Measurements from ENCODE around the gene TRAPPC6A. TPM values are rescaled to one million over a fixed set of nuclear protein-coding genes. Genes with fewer than 3 reads are reported as not detected.

Gene TRAPPC6A
- total and polyA plus RNA-seq, 9 donors, result 1.8 to 33.7 (median 23.4) TPM

DNA sequence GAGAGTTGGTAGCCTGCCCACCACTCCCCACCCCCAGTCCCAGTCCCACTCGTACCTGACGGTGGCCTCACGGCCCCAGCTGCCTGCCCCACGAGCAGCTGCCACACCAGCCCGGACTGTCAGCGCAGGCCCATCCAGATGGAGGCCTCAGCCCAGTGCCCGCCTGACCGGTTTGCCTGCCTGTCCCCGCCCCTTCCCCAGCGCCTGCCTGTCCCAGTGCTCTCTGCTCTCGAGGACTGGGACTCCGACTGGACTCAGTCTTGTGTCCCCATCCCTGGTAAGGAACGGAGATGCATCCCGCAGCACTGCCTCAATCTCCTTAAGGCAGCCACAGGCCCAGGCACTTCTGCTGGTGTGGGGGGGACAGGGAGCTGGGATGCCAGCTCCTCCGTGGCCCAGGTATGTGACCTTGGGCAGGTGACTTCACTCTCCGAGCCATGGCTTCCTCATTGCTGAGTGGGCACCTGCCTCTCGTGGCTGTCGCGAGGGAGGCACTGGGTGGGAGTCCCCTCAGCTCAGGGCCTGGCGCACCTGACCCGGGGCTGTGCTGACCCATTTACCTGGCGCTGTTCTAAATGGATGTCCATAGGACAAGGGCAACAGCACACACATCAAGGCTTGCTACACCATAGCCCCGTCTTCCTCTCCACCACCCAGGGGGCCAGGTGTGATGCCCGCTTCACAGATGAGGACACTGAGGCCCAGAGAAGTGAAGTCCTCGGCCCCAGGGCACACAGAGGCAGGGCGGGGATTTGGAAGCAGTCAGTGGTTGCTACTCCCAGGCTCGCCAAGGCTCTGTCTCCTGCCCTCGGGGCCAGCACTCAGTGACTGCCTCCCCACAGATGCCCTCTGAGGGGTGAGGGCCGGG lies 16.9 kb downstream of the TRAPPC6A start, which contains the start of gene NKPD1:
TSS of gene NKPD1 (minus strand) at position 113 of the 868 bp plus-strand sequence. CDS start 832 bp downstream, outside the sequence.
- no peaks in the 10 kb centered on the region for H3K36me3 ChIP-seq
- H3K27me3 ChIP-seq, result no peaks in the 10 kb centered on the region
- H3K9me3 ChIP-seq, result no peaks in the 10 kb centered on the region
- intact Hi-C loops (cut with DNase I), result no loop called here
- TF ChIP-seq POLR2A (IDR thresholded peaks at IDR 0.05) (no peak), EP300 (IDR thresholded peaks at IDR 0.05) (no peak)
- TF ChIP-seq, protein P1, sequence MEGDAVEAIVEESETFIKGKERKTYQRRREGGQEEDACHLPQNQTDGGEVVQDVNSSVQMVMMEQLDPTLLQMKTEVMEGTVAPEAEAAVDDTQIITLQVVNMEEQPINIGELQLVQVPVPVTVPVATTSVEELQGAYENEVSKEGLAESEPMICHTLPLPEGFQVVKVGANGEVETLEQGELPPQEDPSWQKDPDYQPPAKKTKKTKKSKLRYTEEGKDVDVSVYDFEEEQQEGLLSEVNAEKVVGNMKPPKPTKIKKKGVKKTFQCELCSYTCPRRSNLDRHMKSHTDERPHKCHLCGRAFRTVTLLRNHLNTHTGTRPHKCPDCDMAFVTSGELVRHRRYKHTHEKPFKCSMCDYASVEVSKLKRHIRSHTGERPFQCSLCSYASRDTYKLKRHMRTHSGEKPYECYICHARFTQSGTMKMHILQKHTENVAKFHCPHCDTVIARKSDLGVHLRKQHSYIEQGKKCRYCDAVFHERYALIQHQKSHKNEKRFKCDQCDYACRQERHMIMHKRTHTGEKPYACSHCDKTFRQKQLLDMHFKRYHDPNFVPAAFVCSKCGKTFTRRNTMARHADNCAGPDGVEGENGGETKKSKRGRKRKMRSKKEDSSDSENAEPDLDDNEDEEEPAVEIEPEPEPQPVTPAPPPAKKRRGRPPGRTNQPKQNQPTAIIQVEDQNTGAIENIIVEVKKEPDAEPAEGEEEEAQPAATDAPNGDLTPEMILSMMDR (IDR thresholded peaks at IDR 0.05), result no peak
- no peak within 1 kb of the TSS for H3K27ac ChIP-seq
- no peak for DNase-seq
- 28 to 46% (median 30%) methylated on average over 26 to 29 of the region's 29 CpGs for WGBS, 3 donors
- no peak within 1 kb of the TSS for H3K4me3 ChIP-seq
- no peaks in the 10 kb centered on the region for H3K4me1 ChIP-seq (ENCODE audit: insufficient read depth)

DNA sequence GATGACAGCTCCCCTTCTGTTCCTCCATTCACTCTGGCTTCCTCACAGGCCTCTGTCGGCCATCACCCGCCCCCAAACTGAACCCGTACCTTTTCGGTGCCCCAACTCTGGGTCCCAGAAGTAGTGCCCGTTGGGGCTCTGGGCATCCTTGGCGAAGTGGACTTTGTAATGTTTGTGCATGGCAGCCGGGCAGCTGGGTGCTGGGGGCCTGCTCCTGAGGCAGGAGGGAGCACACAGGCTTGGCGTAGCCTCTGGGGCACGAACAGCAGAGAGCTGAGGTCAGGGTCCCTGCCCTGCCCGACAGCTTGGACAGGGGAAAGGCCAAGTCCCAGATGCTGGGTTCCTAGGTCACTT lies 18.1 kb downstream of the TRAPPC6A start:
- Histone ChIP-seq H3K4me3 (no peak overlapping the region), H3K36me3 (no peaks in the 10 kb centered on the region), H3K27ac (no peak overlapping the region), H3K27me3 (no peaks in the 10 kb centered on the region), H3K4me1 (ENCODE audit: insufficient read depth) (no peaks in the 10 kb centered on the region), H3K9me3 (no peaks in the 10 kb centered on the region)
- intact Hi-C loops (cut with DNase I), result no loop called here
- DNase-seq, result no peak
- 55 to 63% (median 58%) methylated on average over 10 of the region's 10 CpGs for WGBS, 3 donors
- no peak for TF ChIP-seq POLR2A (IDR thresholded peaks at IDR 0.05)

DNA sequence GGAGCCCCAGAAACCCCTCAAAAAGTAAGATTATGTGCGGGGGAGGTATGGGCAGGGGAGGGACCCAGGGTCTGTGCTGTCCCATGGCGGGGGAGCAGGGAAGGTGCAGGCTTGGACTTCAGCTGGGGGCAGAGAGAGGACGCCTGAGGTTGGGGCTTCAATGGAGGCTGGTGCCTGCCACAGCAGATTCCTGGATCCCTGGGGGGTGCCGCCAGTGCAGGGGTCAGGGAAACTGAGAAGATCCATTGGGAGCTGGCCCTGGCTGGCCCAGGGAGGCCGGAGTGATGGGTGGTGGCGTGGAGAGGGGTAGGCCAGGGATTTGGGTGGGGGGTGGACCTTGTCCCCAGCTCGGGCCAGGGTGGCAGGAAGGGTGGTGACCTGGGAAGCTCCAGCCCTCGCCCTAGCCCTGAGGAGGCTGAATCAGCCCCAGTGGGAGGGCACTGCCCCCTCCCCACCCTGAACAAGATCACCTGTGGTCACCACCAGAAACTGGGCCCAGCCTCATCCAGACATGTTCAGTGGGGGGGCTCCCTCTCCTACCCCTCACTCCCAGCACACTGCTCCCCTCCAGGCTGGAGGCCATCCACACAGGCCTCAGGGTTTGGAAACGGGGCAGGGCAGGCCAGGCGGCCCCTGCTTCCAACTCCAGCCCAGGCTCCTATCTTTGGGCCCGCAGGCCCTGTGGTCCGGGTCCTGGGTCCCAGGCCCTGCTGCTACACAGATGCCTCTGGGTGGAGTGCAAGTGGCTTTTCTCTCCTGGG lies 18.6 kb downstream of the TRAPPC6A start:
- DNase-seq, result no peak
- 62 to 72% (median 63%) methylated on average over 12 of the region's 12 CpGs for WGBS, 3 donors
- H3K4me3 ChIP-seq, result no peak overlapping the region

DNA sequence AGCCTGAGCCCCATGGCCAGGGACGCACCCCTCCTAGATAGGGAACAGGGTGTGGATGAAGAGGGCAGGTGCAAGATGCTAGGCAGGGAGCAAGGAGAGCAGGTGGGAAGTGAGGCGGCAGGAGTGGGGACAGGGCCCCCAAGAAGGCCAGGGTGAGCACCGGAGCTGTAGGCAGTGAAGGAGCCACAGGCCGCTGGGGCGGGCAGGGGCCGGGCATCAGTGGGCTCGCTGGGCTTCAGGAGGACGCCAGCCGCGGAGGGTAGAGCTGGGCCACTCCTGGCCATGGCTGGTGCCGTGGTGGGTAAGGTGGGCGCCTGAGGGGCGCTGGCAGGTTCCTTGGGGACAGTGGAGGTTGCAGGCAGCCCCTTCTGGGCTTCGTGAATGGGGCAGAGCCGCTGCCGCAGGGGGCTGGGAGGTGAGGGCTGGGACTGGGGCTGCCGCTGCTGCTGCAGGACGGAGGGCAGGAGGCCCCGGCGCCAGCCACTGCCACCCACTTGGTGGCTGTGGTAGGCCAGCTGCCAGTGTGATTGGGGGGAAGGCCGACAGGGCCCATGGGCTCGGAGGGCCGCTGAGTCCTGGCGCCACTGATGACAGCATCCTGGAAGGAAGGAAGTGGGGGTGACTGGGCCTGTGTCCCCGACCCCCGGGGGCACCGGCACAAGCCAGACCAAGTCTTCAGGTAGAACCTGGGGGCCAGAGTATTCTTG lies 19.4 kb downstream of the TRAPPC6A start:
- TF ChIP-seq POLR2A (IDR thresholded peaks at IDR 0.05), result no peak
- TF ChIP-seq, protein P1 (IDR thresholded peaks at IDR 0.05), result no peak
- TF ChIP-seq EP300 (IDR thresholded peaks at IDR 0.05), result no peak
- Histone ChIP-seq H3K4me3 (no peak overlapping the region), H3K27ac (no peak overlapping the region), H3K36me3 (no peaks in the 10 kb centered on the region), H3K27me3 (no peaks in the 10 kb centered on the region), H3K9me3 (no peaks in the 10 kb centered on the region), H3K4me1 (ENCODE audit: insufficient read depth) (peaks cover under 1% of the 10 kb centered on the region)
- no peak for DNase-seq
- intact Hi-C loops (cut with DNase I), result no loop called here
- WGBS, 3 donors, result 68 to 82% (median 73%) methylated on average over 26 to 27 of the region's 27 CpGs

More for the DNA sequence above, 18.6 kb downstream of the TRAPPC6A start:
- Histone ChIP-seq H3K27ac (no peak overlapping the region), H3K4me1 (ENCODE audit: insufficient read depth) (no peaks in the 10 kb centered on the region), H3K36me3 (no peaks in the 10 kb centered on the region), H3K9me3 (no peaks in the 10 kb centered on the region), H3K27me3 (no peaks in the 10 kb centered on the region)
- intact Hi-C loops (cut with DNase I), result no loop called here
- no peak for TF ChIP-seq EP300 (IDR thresholded peaks at IDR 0.05)
- TF ChIP-seq, protein P1 (IDR thresholded peaks at IDR 0.05), result no peak
- TF ChIP-seq POLR2A (IDR thresholded peaks at IDR 0.05), result no peak

Measured in ovary (tissue), 9 donors.